ENCODE results near the gene ZNF441.

GRCh38 chr19:11769995-11770394 is 3.2 kb downstream of the ZNF441 start:
- TF ChIP-seq CTCF (IDR thresholded peaks at IDR 0.05) (no peak), POLR2A (IDR thresholded peaks at IDR 0.05) (no peak), POLR2AphosphoS5 (IDR thresholded peaks at IDR 0.05) (no peak)

All from stomach (tissue), 4 donors.